Panc1 (cell line): ENCODE results near the gene UBTF.

Source experiments
- POLR2AphosphoS5 ChIP-seq: IDR thresholded peaks from 2 replicates; pipeline ENCODE4 v1.6.1; 2012; ENCODE audit warnings: mild to moderate bottlenecking, low read depth, low read length, moderate library complexity
- SIN3A ChIP-seq: IDR thresholded peaks from 2 replicates; pipeline ENCODE4 v1.6.1; 2012; ENCODE audit warnings: low read depth, mild to moderate bottlenecking, low read length, moderate library complexity, borderline replicate concordance; ENCODE audit not compliant: insufficient read depth
- TF ChIP-seq, protein P1 (sequence below): fragments of 450-650 bp; IDR thresholded peaks from 2 replicates; pipeline ENCODE4 v1.5.1; 2017; ENCODE audit warnings: mild to moderate bottlenecking

DNA sequence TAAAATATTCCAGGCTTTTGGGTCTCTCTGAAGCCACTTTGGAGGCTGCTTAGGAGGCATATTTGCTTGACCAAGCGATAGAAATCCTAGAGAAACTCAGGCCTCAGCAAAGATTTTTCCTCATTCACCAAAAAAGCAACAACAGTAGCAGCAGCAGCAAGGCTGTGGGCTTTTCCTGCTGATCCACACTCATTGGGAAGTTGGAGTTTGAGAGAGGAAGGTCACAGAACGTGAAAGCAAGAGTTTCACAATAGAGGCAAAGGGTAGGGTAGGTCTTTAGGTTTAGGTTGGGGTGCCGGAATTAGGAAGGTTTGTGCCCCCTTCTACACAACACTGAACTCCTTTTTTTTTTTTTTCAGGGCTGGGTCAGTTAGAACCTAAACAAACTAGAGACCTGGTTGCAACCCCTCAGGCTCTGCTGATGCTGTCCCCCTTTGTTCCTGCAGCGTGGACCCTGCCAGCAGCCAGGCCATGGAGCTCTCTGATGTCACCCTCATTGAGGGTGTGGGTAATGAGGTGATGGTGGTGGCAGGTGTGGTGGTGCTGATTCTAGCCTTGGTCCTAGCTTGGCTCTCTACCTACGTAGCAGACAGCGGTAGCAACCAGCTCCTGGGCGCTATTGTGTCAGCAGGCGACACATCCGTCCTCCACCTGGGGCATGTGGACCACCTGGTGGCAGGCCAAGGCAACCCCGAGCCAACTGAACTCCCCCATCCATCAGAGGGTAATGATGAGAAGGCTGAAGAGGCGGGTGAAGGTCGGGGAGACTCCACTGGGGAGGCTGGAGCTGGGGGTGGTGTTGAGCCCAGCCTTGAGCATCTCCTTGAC, 30.7 kb downstream of the UBTF start:
- TF ChIP-seq, protein P1, sequence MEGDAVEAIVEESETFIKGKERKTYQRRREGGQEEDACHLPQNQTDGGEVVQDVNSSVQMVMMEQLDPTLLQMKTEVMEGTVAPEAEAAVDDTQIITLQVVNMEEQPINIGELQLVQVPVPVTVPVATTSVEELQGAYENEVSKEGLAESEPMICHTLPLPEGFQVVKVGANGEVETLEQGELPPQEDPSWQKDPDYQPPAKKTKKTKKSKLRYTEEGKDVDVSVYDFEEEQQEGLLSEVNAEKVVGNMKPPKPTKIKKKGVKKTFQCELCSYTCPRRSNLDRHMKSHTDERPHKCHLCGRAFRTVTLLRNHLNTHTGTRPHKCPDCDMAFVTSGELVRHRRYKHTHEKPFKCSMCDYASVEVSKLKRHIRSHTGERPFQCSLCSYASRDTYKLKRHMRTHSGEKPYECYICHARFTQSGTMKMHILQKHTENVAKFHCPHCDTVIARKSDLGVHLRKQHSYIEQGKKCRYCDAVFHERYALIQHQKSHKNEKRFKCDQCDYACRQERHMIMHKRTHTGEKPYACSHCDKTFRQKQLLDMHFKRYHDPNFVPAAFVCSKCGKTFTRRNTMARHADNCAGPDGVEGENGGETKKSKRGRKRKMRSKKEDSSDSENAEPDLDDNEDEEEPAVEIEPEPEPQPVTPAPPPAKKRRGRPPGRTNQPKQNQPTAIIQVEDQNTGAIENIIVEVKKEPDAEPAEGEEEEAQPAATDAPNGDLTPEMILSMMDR, result no peak
- TF ChIP-seq SIN3A (no peak), POLR2AphosphoS5 (no peak)
